Fibroblast of skin of right biceps (primary cell): ENCODE results near the gene SALL1.

ENCODE experiments used
- DNase-seq: peaks from one replicate; pipeline ENCODE4 v3.0.0-alpha.2; 2013

Gene SALL1

DNA sequence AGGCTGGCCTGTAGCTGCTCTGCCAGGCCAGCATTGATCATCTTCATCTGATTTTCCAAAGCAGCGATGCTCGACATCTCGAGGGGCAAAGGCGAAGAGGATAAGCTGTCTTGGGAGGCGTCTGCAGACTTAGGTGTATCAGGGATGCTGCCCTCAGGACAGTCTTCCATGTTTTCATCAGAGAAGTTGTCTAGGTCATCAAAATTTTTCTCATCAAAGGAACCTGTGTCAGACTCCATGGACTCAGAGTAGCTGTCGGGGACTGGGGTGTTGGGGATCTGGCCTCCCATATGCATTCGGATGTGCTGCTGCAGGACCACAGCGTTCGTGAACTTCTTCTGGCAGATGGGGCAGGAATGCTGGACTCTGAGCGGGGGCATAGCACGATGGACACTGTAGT, 11.5 kb downstream of the SALL1 start:
- DNase-seq, result no peak

DNA sequence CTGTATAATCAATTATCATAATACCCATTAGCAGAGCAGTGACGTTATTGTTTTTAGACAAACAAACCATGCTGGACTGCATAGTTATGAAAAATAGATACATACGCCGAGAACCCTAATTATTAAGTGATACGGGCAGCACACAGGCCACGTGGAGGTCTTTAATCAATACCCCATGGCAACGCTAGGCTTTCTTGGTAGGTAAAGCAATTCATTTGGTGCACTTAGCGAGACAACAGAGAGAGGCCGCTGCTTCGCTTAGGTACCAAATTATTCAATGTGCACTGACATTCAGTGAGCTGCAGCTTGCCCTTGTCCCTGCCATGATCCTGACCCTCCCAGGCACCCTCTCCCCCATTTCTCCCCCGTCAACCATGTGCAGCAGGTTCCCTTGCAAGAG, 12.9 kb downstream of the SALL1 start:
- no peak for DNase-seq

DNA sequence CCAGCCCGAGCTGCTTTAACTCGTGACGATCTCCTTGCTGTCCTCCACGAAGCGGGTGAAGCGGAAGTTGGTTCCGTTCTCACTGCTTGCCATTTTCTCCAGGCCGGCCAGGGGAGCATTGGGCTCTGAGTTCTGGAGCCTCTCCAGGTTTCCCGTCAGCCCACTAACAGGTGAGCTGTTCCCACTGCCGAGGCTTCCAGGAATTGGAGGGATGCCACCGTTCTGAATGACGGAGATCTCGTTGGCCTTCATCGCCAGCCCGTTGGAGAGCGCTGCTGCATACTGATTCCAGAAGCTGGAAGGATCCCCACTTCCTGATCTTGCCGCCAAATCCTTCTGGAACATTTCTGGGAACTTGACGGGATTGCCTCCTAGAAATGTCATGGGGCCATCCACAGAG, 14.0 kb downstream of the SALL1 start:
- no peak for DNase-seq

DNA sequence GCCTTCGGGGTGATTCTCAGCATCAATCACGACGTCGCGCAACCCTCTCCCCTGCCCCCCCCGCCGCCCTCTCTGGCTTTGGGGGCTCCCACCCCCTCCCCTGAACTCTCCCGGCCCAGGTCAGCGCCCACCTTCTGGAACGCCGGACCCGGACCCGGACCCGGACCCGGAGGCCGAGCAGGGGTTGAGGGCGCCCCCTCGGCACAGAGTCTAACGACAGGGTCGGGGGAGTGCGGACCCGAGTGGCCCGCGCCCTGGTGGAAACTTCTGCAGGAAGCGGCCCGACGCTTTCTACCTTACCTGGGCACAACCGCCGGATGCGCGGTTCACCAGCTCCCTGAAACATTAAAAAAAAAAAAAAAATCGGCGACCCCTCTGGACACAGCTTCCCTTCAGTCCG, 16.2 kb downstream of the SALL1 start:
- DNase-seq, result no peak

DNA sequence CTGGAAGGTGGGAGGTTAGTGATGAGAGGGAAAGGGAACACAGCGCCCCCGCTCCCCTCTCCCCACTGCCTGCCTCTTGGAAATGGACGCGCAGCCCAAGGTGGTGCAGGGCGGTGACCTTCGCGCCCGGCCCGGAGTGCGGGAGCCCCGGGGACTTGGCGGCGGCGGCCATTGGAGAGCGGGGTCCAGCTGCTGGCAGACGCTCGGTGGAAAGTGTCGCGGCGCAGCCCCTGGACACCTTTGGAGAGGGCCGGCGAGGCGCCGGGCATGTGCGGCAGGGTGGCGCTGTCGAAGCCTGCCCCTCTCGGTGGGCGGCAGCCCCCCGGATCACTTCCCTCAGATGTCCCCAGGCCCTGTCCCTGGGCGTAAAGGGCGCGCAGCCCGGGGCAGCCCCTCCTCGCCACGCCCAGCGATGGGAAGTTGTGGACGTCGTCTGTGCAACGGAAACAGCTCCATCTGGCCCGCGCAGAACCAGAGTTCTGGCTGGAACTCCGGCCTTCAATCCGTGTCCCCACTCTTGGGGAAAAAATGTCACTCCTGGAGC, 16.7 kb downstream of the SALL1 start:
- no peak for DNase-seq

DNA sequence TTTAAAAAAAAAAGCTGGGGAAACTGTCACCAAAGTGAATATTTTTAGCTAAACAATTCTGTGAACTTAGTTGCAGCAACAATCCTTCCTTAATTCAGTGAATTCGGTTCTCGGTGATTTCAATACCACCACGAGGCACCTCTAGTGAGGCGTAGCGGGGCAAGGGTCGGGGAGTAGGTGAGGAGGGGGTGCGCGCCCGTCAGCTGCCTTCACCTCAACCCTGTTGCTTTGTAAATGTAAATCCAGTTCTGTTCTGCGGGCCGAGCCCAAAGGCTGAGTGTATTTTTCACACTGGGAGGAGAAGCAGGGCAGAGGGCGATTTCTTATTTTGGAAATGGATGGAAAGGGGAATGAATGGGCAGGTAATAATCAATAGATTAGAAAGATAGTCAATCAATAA, 17.4 kb downstream of the SALL1 start:
- no peak for DNase-seq

DNA sequence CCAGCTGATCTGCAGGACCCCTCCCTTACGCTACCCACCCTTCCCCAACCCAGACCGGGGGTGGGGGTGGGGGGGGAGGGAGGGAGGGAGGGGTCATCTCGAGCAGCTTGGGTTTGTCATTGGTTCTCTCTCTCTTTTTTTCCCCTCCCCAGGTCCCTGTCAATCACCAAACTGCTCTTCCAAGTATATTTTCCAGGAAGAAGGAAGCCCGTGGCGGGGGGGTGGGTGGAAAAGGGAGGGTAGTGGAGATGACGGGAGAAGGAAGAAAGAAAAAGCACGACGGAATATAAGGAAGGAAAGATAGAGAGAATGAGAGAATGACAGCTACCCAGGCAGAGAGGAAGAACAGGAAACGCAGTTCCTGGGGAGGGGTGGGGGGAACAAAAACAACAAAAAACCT, 17.9 kb downstream of the SALL1 start:
- no peak for DNase-seq

DNA sequence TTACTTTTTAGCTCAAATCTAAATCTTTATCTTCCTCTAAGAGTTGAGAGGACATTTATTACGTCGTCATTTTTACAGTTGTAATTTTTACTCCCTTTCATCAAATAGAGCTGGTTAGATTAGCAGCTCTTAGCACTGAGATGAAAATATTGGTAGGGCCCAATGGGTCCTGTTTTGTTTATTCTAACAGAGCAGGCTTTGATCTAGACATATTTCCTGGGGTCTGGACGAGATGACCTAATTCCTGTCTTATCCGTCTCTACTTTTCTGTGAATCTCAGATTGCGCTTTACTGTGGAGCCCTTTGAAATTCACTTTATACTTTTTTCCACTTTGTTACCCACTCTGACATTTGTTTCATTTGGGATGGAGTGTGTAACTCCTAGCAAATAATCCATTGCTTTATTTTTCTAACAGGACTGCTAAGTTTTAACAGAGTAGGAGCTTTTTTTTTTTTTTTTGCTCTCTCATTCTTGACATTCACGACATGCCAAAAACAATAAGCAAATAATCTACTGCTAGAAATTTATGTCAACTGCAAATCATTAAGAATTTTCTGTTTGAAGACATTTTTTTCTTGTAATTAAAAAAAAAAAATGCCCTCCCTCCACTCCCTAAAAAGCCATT, 18.5 kb downstream of the SALL1 start:
- DNase-seq, result no peak

DNA sequence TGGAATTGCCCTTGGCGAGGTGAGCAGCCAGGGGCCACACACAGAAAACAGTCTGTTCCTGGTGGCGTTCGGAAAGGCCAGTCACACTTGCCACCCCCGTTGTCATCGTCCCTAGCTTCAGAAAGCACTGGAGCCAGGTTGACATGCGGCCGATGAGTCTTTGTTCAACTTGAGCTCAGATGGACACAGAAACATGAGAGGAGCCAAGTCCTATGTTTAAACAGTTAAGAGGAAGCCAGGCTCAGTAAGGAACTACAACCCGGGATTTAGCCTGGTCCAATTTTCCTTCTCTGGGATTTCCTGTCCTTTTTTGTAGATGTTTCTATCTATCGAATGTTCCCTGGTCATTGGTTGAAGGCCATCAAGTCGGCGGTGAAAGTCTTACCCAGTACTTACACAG, 19.5 kb downstream of the SALL1 start:
- no peak for DNase-seq

DNA sequence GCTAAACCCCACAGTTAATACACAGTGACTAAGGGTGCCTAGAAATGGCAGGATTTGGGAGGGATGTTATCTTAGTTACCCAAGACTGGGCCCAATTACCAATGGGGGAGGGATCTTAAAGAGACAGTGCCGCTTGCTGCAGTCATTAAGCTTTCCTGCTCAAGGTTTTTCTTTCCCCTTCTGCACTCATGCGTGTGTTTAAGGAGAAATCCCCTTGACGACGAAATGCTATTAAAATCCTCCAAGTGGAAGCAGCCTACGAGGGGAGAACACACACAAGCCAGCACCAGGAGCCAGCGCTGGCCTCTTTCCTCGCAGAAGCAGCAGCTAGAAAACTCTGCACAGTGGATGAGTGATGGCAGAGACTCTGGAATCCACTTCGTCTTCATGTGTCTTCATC, 22.0 kb downstream of the SALL1 start:
- peak; percentile 14 for DNase-seq

DNA sequence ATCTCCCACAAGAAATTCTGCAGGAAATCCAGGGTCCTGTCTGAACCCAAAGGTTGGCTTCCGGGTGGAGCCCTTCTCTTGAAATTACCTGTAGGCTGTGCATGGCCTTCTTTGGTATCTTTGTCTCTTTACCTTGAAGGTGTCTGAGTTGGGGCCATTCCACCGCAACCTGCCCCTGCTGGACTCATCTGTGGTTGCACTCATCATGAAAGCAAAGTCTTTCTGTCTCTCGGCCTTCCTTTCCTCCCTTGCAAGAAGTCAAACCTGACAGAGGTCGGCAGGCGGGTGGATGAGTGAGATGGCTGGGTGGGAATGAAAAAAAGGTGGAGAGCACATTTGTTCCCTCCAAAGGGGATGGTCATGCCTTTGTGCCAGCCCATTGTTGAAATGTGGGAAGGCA, 25.1 kb downstream of the SALL1 start:
- no peak for DNase-seq

DNA sequence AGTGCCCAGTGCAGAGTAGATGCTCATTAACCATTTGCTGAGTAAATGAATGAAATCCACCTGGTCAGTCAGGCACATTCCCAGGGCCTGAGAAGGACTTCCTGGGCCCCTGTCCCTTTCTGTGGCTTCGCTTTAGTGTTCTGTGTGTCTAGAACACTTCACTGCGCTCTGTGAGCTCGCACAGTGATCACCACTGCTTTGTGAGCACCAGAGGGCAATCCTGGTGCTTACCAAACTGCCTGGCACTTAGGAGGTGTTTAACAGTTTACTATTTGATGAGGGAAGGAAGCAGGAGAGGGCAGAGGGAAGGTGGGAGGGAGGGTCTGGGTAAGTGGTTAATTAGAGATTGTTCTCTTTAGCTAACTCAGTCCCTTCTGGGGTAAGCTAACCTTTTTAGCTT, 26.2 kb downstream of the SALL1 start:
- no peak for DNase-seq

DNA sequence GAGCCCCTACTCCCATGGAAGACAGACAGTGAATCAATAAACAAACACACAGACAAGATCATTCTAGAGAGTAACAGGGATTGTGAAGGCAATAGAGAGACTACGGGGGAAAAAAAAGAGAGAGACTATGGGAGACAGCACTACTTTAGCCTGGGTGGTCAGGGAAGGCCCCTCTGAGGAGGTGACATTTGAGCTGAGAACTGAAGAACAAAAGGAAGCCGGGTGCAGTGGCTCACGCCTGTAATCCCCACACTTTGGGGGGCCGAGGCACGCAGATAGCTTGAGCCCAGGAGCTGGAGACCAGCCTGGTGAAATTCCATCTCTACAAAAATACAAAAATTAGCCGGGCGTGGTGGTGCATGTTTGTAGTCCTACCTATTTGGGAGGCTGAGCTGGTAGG, 29.2 kb downstream of the SALL1 start:
- DNase-seq, result no peak

DNA sequence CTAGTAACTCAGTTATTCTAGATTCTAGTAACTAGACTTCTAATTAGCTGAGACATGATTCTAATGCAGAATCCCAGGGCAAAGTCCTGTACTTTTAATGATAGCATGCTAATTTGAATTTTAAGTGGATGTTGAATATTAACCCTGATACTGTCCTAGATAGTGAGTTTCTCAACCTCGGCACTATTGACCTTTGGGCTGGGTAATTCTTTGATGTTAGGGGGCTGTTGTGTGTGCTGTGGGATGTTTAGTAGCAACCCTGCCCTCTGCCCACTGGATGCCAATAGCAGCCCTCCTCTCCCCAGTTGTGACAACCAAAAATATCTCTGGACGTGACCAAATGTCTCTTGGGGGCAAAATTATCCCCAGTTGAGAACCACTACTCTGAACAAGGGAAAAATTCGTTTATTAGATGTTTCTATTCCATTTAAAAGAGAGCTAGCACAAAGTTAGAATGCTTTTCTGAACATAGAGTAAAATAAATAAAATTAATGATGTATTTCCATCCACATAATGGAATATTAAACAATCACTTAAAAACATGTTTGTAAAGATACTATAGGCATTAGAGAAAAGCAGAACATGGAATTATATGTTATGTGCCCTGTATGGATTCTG, 30.2 kb downstream of the SALL1 start:
- no peak for DNase-seq

DNA sequence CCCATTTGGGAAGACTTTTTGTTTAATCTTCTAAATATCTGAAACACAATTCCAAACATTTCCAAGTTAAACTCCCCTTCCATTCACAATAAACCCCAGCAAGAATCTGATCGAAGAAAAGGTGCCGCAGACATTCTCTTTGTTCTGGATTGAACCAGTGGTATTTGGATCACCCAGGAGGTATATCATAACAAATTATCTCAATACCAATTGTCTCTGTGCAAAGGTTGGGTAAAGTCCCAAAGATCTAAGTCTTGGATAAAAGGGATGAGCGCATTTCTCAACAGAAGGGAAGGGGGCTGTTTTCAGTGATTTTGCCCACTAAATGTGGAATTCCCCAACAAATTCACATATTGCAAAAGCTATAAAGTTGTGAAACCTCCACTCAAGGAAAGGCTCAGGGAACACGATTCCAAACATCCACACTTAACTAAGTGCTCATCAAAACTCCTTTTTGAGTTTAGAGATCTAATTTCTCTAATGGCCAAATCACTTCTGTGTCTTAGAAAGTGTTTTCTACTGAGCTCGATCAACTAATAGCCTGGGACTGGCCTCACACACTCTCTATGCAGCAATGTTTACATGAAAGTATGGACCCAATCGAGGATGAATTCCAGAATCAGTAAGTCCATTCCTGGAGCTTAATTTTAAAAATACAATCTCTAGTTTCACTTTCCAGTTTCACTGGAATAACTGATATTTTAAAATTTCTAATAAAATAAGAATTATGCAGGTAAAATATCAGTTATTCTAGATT, 30.9 kb downstream of the SALL1 start:
- no peak for DNase-seq

DNA sequence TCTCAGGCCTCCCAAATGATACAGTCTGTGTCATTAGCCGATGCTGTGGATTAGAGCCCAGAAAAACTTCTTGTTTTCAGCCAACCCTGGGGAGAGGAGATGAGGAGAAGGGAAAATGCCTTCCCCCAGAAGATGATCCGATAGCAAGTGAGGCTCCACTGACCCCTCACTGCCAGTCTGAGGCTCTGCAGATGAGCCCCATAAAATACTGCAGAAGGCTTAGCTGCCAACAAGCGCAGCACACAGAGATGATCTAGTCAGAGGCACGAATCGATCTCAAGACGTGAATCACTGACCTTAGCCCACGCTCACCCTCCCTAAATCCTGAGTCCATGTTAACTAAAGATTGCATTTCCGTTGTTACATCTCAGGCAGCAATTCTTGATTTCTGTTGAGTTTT, 31.5 kb downstream of the SALL1 start:
- DNase-seq, result no peak

DNA sequence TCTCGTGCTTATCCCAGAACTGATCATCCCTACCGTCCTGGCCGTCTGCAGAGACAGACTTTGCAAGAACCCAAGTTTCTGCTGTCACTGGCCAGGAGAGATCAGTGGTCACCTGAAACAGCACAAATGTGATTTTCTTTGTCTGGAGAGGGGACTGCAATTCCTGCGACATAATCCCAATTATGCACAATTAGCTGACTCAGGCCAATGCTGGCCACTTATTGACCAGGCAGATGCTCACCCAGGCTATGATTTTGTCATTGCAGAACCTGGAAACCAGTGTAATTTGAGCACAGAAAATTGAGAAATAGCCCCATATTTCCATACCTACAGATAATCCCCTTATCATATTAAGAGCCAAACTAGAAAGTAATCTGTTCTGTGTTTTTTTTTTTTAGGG, 34.7 kb downstream of the SALL1 start:
- no peak for DNase-seq

DNA sequence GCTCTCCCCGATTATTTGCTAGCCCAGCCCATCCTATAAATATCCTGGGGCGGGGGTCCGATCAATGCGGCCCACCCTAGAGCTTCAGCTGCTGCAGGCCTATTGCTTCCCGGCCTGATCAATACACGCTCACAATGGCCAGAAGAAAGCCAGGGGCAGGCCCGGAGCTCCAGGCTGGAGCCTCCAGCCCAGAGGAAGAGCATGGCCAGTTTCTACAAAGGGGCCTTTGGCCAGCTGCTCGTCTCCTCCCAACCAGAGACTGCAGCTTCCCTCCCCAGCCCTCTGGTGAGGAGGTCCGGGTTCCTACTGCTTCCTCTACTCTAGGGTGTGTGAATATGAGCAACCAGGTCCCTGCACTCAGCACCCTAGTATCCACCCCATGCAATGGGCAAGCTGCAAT, 36.7 kb downstream of the SALL1 start:
- DNase-seq, result no peak

DNA sequence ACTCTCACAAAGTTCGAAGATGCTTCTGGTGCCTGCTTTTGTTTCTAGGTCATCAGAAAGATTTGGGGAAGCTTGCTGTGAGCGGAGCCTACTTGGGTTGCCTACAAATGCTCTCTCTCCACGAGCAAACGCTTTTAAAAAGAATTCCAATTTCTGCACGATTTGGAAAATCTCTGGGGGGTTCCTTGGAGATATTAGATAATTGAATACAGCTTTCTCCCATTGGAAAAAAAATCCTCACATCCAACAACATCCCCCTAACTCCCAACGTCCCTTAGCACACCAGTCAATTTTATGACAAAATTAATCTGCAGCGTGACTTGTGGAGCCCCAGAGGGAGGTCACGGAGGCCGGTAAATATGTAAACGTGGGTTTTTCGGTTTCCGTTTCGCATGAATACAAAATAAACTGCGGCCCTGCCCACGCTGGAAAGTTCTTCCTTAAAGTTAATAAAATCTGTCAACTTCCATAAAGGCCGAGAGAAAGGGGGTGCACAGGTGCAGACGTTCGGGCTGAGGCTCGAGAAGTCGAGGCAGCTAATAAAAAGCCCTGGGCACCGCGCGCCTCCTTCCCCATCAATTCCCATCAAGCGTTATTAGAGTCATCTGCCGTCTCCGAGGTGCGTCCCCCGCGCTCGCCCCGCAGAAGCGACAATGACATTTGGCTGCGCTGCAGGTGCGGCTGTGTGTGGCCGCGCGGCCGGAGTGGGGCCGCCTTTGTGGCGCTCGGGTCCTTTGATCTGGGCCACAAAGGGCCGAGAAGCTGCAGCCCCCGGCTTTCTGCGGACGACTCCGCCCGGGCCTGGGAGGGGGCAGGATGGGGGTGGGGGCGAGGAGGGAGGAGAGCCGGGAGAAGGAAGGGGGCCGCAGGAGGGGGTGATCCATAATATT, 37.6 kb downstream of the SALL1 start:
- DNase-seq, result no peak

DNA sequence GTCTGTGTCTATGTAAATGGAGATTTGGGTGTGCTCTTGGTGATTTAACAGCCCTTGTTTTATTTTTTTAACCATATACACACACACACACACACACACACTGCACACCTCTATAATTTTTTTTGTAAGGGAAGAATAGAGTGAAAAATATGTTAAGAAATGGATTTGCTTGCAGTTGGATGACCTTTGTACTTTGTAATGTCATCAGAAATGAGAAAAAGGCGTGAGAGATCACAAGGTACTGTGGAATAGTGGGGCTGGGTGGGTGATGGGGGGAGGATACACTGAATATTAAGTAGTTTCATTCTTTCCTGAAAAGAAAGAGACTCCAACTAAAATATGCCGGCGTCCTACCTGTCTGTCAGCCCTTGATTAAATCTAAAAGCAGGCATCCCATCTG, 38.7 kb downstream of the SALL1 start:
- no peak for DNase-seq

DNA sequence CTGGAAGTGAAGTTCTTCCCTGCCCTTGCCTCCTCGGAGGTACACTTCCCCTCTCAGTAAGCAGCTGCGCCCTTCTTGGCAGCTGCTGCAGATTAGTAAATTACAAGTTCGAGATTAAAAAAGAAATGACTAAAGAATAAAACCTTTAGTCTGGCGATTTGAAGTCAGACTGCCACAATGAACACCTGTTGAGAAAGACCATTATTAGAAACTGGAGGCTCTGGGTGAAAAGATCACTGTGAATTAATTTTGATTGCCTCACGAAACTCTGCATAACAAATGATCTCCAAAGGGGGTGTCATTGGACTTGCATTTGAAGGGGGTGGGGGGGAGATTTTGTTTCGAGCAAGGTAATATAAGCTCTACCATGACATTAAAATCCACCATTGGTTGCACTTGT, 39.3 kb downstream of the SALL1 start:
- DNase-seq, result no peak

DNA sequence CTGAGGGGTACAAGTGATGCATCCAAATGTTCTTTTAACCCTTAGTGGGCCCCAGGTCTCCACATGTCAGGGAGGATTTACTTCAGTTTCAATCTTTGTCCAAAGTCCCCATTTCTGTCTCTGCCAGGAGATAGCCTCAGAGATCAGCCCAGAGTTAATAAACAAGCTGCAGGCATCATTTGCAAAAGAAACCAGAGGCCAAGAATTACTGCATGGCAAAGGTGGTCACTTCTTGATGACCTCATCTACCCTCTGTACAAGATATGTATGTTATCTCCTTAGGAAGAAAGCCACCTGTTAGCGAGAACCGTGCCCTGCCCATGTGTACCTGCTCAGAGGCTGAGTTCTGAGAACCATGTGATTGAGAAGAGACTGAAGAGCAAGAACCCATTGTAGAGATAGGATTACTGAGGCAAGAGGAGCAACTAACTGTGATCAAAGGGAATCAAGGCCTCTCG, 40.3 kb downstream of the SALL1 start:
- no peak for DNase-seq

DNA sequence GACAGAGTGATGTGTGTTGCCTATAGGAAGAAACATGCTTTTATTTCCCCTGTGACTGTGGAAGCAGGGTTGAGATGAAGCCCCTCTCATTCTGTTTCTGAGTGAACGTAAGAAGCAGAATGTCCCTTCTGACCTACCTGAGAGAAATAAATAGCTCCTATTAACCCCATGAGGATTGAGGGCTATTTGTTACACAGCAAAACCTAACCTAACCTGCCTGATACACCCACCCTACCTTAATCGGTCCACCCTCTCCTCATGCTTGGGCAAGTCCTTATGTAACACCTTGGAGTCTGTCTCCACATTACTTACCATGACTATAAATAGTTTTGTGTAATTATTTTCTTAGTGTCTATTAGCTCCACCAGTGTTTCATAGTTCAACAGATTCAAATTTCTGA, 41.9 kb downstream of the SALL1 start:
- no peak for DNase-seq
